ENCODE measurements around the gene ZKSCAN3.

DNA sequence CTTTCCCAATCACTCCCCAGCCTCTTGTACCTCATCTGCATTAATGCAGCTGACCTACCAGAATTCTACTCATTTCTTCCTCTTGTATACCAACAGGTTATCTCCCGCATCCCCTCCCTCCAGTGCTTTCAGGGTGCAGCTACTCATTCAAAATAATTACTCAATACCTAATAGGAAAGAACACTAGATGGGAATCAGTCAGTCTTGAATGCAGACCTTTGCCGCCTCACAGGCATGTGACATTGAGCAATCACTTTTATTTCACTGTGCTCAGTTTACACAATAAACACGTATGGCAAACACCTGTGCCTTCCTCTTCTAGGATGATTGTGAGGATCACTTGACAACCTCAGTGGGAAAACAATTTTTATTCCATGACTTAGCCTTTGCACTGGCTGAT lies 27.1 kb upstream of the ZKSCAN3 start:
- TF ChIP-seq, protein P1, sequence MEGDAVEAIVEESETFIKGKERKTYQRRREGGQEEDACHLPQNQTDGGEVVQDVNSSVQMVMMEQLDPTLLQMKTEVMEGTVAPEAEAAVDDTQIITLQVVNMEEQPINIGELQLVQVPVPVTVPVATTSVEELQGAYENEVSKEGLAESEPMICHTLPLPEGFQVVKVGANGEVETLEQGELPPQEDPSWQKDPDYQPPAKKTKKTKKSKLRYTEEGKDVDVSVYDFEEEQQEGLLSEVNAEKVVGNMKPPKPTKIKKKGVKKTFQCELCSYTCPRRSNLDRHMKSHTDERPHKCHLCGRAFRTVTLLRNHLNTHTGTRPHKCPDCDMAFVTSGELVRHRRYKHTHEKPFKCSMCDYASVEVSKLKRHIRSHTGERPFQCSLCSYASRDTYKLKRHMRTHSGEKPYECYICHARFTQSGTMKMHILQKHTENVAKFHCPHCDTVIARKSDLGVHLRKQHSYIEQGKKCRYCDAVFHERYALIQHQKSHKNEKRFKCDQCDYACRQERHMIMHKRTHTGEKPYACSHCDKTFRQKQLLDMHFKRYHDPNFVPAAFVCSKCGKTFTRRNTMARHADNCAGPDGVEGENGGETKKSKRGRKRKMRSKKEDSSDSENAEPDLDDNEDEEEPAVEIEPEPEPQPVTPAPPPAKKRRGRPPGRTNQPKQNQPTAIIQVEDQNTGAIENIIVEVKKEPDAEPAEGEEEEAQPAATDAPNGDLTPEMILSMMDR (IDR thresholded peaks at IDR 0.05): no peak
- no peak for TF ChIP-seq POLR2A (IDR thresholded peaks at IDR 0.05)
